CD4-positive, alpha-beta memory T cell (primary cell): ENCODE measurements around the gene C1orf105. TPM values are rescaled to one million over a fixed set of nuclear protein-coding genes. Genes with fewer than 3 reads are reported as not detected.

ENCODE experiments used
- CTCF ChIA-PET: fragments of 350-600 bp; sonication (Branson Sonifier 250); formaldehyde crosslinking; loops from one replicate; lab custom pipeline; 2021; ENCODE audit warnings: inconsistent platforms; ENCODE audit not compliant: partially characterized antibody; lab: Charles Lee
- POLR2A ChIA-PET: fragments of 350-600 bp; sonication (Branson Sonifier 250); formaldehyde crosslinking; loops from one replicate; lab custom pipeline; 2021; ENCODE audit not compliant: partially characterized antibody; lab: Charles Lee
- DNase-seq, 5 donors: peaks; one replicate each; pipeline versions ENCODE4 v3.0.0 to v3.0.0-alpha.2; 2020 to 2022; ENCODE audit warnings: mixed read lengths in 1 of 5
- H3K27ac ChIP-seq: one replicate; pipeline ENCODE4 v1.7.0; 2013; ENCODE audit warnings: low read depth, low read length
- H3K27me3 ChIP-seq: 2 replicates; pipeline ENCODE4 v1.7.0; 2013; ENCODE audit warnings: mild to moderate bottlenecking, low read length, moderate library complexity; ENCODE audit not compliant: insufficient read depth
- H3K36me3 ChIP-seq: 2 replicates; pipeline ENCODE4 v1.7.0; 2013; ENCODE audit warnings: mild to moderate bottlenecking, low read length, moderate library complexity; ENCODE audit not compliant: insufficient read depth
- H3K4me1 ChIP-seq: 2 replicates; pipeline ENCODE4 v1.7.0; 2013; ENCODE audit warnings: mild to moderate bottlenecking, low read length, moderate library complexity; ENCODE audit not compliant: insufficient read depth
- H3K4me3 ChIP-seq, 2 donors: one replicate each; pipeline ENCODE4 v1.7.0; 2013; ENCODE audit warnings: low read length in 2 of 2, mild to moderate bottlenecking in 1 of 2
- H3K9me3 ChIP-seq, 2 donors: one replicate each; pipeline ENCODE4 v1.7.0; 2013; ENCODE audit warnings: low read length in 2 of 2, control low read depth in 1 of 2; ENCODE audit not compliant: control insufficient read depth in 1 of 2
- H3K27ac Mint-ChIP-seq, 7 donors: one replicate each; pipeline ENCODE4 v1.8.0; 2020 to 2021; ENCODE audit warnings: mixed read lengths in 7 of 7, mild to moderate bottlenecking in 6 of 7, inconsistent platforms in 3 of 7, moderate library complexity in 3 of 7
- H3K27me3 Mint-ChIP-seq, 2 donors: one replicate each; pipeline ENCODE4 v1.8.0; 2020 to 2021; ENCODE audit warnings: mixed read lengths in 2 of 2
- H3K36me3 Mint-ChIP-seq, 2 donors: one replicate each; pipeline ENCODE4 v1.8.0; 2020 to 2021; ENCODE audit warnings: mixed read lengths in 2 of 2, inconsistent platforms in 1 of 2, mild to moderate bottlenecking in 1 of 2
- H3K4me1 Mint-ChIP-seq, 4 donors: one replicate each; pipeline ENCODE4 v1.8.0; 2020 to 2021; ENCODE audit warnings: mixed read lengths in 4 of 4, mild to moderate bottlenecking in 1 of 4
- H3K4me3 Mint-ChIP-seq, 8 donors: one replicate each; pipeline ENCODE4 v1.8.0; 2020 to 2021; ENCODE audit warnings: mixed read lengths in 8 of 8, mild to moderate bottlenecking in 7 of 8, moderate library complexity in 6 of 8, inconsistent platforms in 3 of 8
- H3K9me3 Mint-ChIP-seq, 8 donors: one replicate each; pipeline ENCODE4 v1.8.0; 2020 to 2021; ENCODE audit warnings: mixed read lengths in 8 of 8, mild to moderate bottlenecking in 5 of 8, inconsistent platforms in 3 of 8, moderate library complexity in 1 of 8
- intact Hi-C: fragments of 100-400 bp; cut with micrococcal nuclease; formaldehyde crosslinking; loops from one replicate; pipeline ENCODE4 v1.15.1; 2023
- polyA plus RNA-seq, 2 donors: library from polyadenylated mRNA; unstranded; fragments of 300-500 nt; fragmentation: Illumina TruSeq; gene quantifications; one replicate each; pipeline ENCODE4 v1.2.3, GENCODE V29; 2021
- total RNA-seq, 2 experiments: library from RNA; stranded (reverse); gene quantifications; one replicate each; pipeline ENCODE4 v1.2.3, GENCODE V29; 2021

Gene C1orf105
- total and polyA plus RNA-seq, 4 experiments from 2014 or later = not detected

- no peak for DNase-seq
- intact Hi-C loops = no loop called here
- Histone ChIP-seq H3K4me3 (no peak overlapping the region), H3K36me3 (no peaks in the 10 kb centered on the region), H3K27me3 (no peaks in the 10 kb centered on the region), H3K27ac (no peak overlapping the region), H3K9me3 (no peaks in the 10 kb centered on the region), H3K4me1 (peaks cover 11% of the 10 kb centered on the region)
- Mint-ChIP-seq H3K9me3 (no peaks in the 10 kb centered on the region), H3K4me1 (peaks cover 0 to 16% (median 9%) of the 10 kb centered on the region in 4 donors), H3K27ac (no peak overlapping the region), H3K27me3 (peaks cover 1 to 5% of the 10 kb centered on the region in 2 donors), H3K4me3 (no peak overlapping the region), H3K36me3 (no peaks in the 10 kb centered on the region)
- POLR2A ChIA-PET = no interaction called here
- CTCF ChIA-PET = no interaction called here
These were observed 35.0 kb downstream of the C1orf105 start for GRCh38 chr1:172455451-172455850.

- H3K36me3 ChIP-seq = no peaks in the 10 kb centered on the region
- POLR2A ChIA-PET = no interaction called here
- no peak overlapping the region for H3K4me3 ChIP-seq
- peaks cover 2% of the 10 kb centered on the region for H3K4me1 ChIP-seq
- intact Hi-C loops = no loop called here
- Mint-ChIP-seq H3K4me1 (peaks cover 0 to 7% (median under 1%) of the 10 kb centered on the region in 4 donors), H3K4me3 (no peak overlapping the region), H3K27ac (no peak overlapping the region), H3K27me3 (peaks cover 1 to 5% of the 10 kb centered on the region in 2 donors), H3K36me3 (no peaks in the 10 kb centered on the region), H3K9me3 (no peaks in the 10 kb centered on the region)
- no peaks in the 10 kb centered on the region for H3K9me3 ChIP-seq
- CTCF ChIA-PET = no interaction called here
- no peak for DNase-seq
- H3K27ac ChIP-seq = no peak overlapping the region
- no peaks in the 10 kb centered on the region for H3K27me3 ChIP-seq
These were observed 35.9 kb downstream of the C1orf105 start for GRCh38 chr1:172456344-172456769.

GRCh38 chr1:172457479-172458130 lies 37.1 kb downstream of the C1orf105 start:
- H3K4me1 Mint-ChIP-seq = no peaks in the 10 kb centered on the region
- CTCF ChIA-PET = interaction anchor here (0.8 to 1.6 kb wide), 5 partner anchors 8 to 474 kb away, joined by 3 read pairs; no protein-coding TSS in a partner anchor
- no peaks in the 10 kb centered on the region for H3K9me3 Mint-ChIP-seq

GRCh38 chr1:172460177-172460576 lies 39.7 kb downstream of the C1orf105 start:
- no peaks in the 10 kb centered on the region for H3K4me1 ChIP-seq
- no peak overlapping the region for H3K27ac ChIP-seq
- Mint-ChIP-seq H3K4me1 (no peaks in the 10 kb centered on the region), H3K27ac (no peak overlapping the region), H3K36me3 (no peaks in the 10 kb centered on the region), H3K9me3 (no peaks in the 10 kb centered on the region), H3K27me3 (peaks cover 3 to 5% of the 10 kb centered on the region in 2 donors), H3K4me3 (no peak overlapping the region)
- H3K36me3 ChIP-seq = no peaks in the 10 kb centered on the region
- intact Hi-C loops = no loop called here
- no peak overlapping the region for H3K4me3 ChIP-seq
- ChIA-PET CTCF (interaction anchor here (1.2 to 1.3 kb wide), 2 partner anchors 9 to 16 kb away, joined by 3 to 5 read pairs; no protein-coding TSS in a partner anchor), POLR2A (interaction anchor here (1.2 kb wide), 1 partner anchor 27 kb away, joined by 3 read pairs; no protein-coding TSS in a partner anchor)
- no peaks in the 10 kb centered on the region for H3K9me3 ChIP-seq
- DNase-seq = no peak
- no peaks in the 10 kb centered on the region for H3K27me3 ChIP-seq

More at GRCh38 chr1:172457479-172458130, 37.1 kb downstream of the C1orf105 start:
- H3K27me3 Mint-ChIP-seq = peaks cover 1 to 5% of the 10 kb centered on the region in 2 donors
- Histone ChIP-seq H3K36me3 (no peaks in the 10 kb centered on the region), H3K4me3 (no peak overlapping the region), H3K27me3 (no peaks in the 10 kb centered on the region), H3K4me1 (no peaks in the 10 kb centered on the region), H3K27ac (no peak overlapping the region), H3K9me3 (no peaks in the 10 kb centered on the region)
- intact Hi-C loops = no loop called here
- H3K36me3 Mint-ChIP-seq = no peaks in the 10 kb centered on the region
- H3K4me3 Mint-ChIP-seq = no peak overlapping the region
- POLR2A ChIA-PET = no interaction called here
- no peak for DNase-seq
- no peak overlapping the region for H3K27ac Mint-ChIP-seq

GRCh38 chr1:172460887-172461315 lies 40.4 kb downstream of the C1orf105 start:
- Mint-ChIP-seq H3K27ac (no peak overlapping the region), H3K36me3 (no peaks in the 10 kb centered on the region), H3K4me3 (no peak overlapping the region), H3K9me3 (no peaks in the 10 kb centered on the region), H3K4me1 (no peaks in the 10 kb centered on the region), H3K27me3 (peaks cover 5% of the 10 kb centered on the region in 2 donors)
- no peak for DNase-seq
- CTCF ChIA-PET = interaction anchor here (1.2 to 1.6 kb wide), 3 partner anchors 8 to 16 kb away, joined by 3 to 5 read pairs (median 4); no protein-coding TSS in a partner anchor
- no peaks in the 10 kb centered on the region for H3K27me3 ChIP-seq
- H3K4me1 ChIP-seq = no peaks in the 10 kb centered on the region
- H3K36me3 ChIP-seq = no peaks in the 10 kb centered on the region
- POLR2A ChIA-PET = interaction anchor here (1.2 kb wide), 1 partner anchor 26 kb away, joined by 3 read pairs; no protein-coding TSS in a partner anchor
- no peak overlapping the region for H3K27ac ChIP-seq
- no peak overlapping the region for H3K4me3 ChIP-seq
- intact Hi-C loops = no loop called here
- no peaks in the 10 kb centered on the region for H3K9me3 ChIP-seq

GRCh38 chr1:172465617-172466016 lies 45.1 kb downstream of the C1orf105 start:
- CTCF ChIA-PET = interaction anchor here (0.7 kb wide), 1 partner anchor 97 kb away, joined by 3 read pairs; no protein-coding TSS in a partner anchor
- Mint-ChIP-seq H3K27ac (no peak overlapping the region), H3K4me3 (no peak overlapping the region), H3K9me3 (peaks cover 0 to 1% (median 0%) of the 10 kb centered on the region in 8 donors), H3K4me1 (no peaks in the 10 kb centered on the region), H3K27me3 (peaks cover 1 to 5% of the 10 kb centered on the region in 2 donors), H3K36me3 (no peaks in the 10 kb centered on the region)
- Histone ChIP-seq H3K27me3 (no peaks in the 10 kb centered on the region), H3K36me3 (no peaks in the 10 kb centered on the region), H3K4me3 (no peak overlapping the region), H3K9me3 (no peaks in the 10 kb centered on the region), H3K27ac (no peak overlapping the region), H3K4me1 (no peaks in the 10 kb centered on the region)
- intact Hi-C loops = no loop called here
- DNase-seq = no peak
- POLR2A ChIA-PET = no interaction called here

GRCh38 chr1:172466795-172467407 lies 46.4 kb downstream of the C1orf105 start:
- peak in 1 of 5 donors; percentile 33 for DNase-seq
- Histone ChIP-seq H3K4me1 (no peaks in the 10 kb centered on the region), H3K27me3 (no peaks in the 10 kb centered on the region), H3K36me3 (no peaks in the 10 kb centered on the region), H3K9me3 (no peaks in the 10 kb centered on the region), H3K27ac (no peak overlapping the region), H3K4me3 (no peak overlapping the region)
- Mint-ChIP-seq H3K27ac (no peak overlapping the region), H3K4me3 (no peak overlapping the region), H3K9me3 (peaks cover 0 to 1% (median 0%) of the 10 kb centered on the region in 8 donors), H3K27me3 (peaks cover 1 to 5% of the 10 kb centered on the region in 2 donors), H3K4me1 (no peaks in the 10 kb centered on the region), H3K36me3 (no peaks in the 10 kb centered on the region)
- intact Hi-C loops = no loop called here
- CTCF ChIA-PET = interaction anchor here (0.9 kb wide), 1 partner anchor 16 kb away, joined by 3 read pairs; no protein-coding TSS in a partner anchor
- POLR2A ChIA-PET = no interaction called here
